ENCODE results near the gene SKAP1.

GRCh38 chr17:48148854-48149786 lies 280.9 kb downstream of the SKAP1 start:
- no peak for TF ChIP-seq RAD21 (CRISPR knock-in tag; IDR thresholded peaks at IDR 0.05)
- no peak for TF ChIP-seq POLR2A (IDR thresholded peaks at IDR 0.05; ENCODE audit: insufficient read depth in 1 of 2, low read depth in 2 of 2, low read length in 2 of 2)
- TF ChIP-seq RFX5 (IDR thresholded peaks at IDR 0.05; ENCODE audit: low read depth, low read length): no peak
- no peak for TF ChIP-seq NFE2L1 (CRISPR knock-in tag; IDR thresholded peaks at IDR 0.05; ENCODE audit: borderline replicate concordance)
- no peak for TF ChIP-seq NR2F6 (IDR thresholded peaks at IDR 0.05)
- TF ChIP-seq NR2F6 (CRISPR knock-in tag; IDR thresholded peaks at IDR 0.05): no peak
- no peak for TF ChIP-seq ARID3A (IDR thresholded peaks at IDR 0.05; ENCODE audit: low read depth, low read length)
- TF ChIP-seq NCOA5 (CRISPR knock-in tag; IDR thresholded peaks at IDR 0.05): no peak
- TF ChIP-seq CTCF (CRISPR knock-in tag; IDR thresholded peaks at IDR 0.05): no peak
- no peak for TF ChIP-seq ZKSCAN5 (CRISPR knock-in tag; IDR thresholded peaks at IDR 0.05)

All from HepG2 (cell line).